Endothelial cell of umbilical vein (primary cell): ENCODE measurements around the gene TMEM108. TPM values are rescaled to one million over a fixed set of nuclear protein-coding genes. Genes with fewer than 3 reads are reported as not detected.

Experiments
- BruUV-seq: library from RNA; stranded (reverse); fragments of 400-500 nt; replicated peaks from 2 replicates; lab custom pipeline; 2021; lab: Mats Ljungman, UMichigan
- CTCF ChIA-PET: fragments of 300-600, 350-600 bp; sonication (Branson Sonifier 250); formaldehyde crosslinking; loops from one replicate; lab custom pipeline; 2021; ENCODE audit warnings: antibody characterized with exemption, inconsistent platforms; lab: Charles Lee
- POLR2A ChIA-PET: fragments of 300-600, 350-600 bp; sonication (Branson Sonifier 250); formaldehyde crosslinking; loops from one replicate; lab custom pipeline; 2021; ENCODE audit warnings: antibody characterized with exemption, inconsistent platforms; lab: Charles Lee
- DNase-seq: peaks from one replicate; pipeline ENCODE4 v3.0.0-alpha.2; 2011; ENCODE audit warnings: low read depth, low spot score
- FAIRE-seq: peaks from 2 replicates; lab custom pipeline; 2011; peaks lifted over from hg19 to GRCh38; lab: Jason Lieb, UNC
- H2AFZ ChIP-seq: 2 replicates; pipeline ENCODE4 v1.6.0; 2012; ENCODE audit warnings: low read depth, low read length, control low read depth, inconsistent platforms
- H3K27ac ChIP-seq: 2 replicates; pipeline ENCODE4 v1.5.1; 2011; ENCODE audit warnings: low read depth, mild to moderate bottlenecking, control low read depth, low read length, moderate library complexity; ENCODE audit not compliant: insufficient read depth
- H3K27me3 ChIP-seq, 2 experiments: 2 replicates each; pipeline versions ENCODE4 v1.6.0 to v1.6.1; 2011; ENCODE audit warnings: low read length in 2 of 2, mixed read lengths in 1 of 2; ENCODE audit not compliant: control insufficient read depth in 2 of 2, insufficient read depth in 2 of 2
- H3K36me3 ChIP-seq, 2 experiments: 2 replicates in 1 of 2; 3 replicates in 1 of 2; pipeline ENCODE4 v1.5.1; 2011; ENCODE audit warnings: low read length in 2 of 2, mild to moderate bottlenecking in 1 of 2, moderate library complexity in 1 of 2; ENCODE audit not compliant: control insufficient read depth in 2 of 2, insufficient read depth in 2 of 2; ENCODE audit errors: extremely low read depth in 1 of 2
- H3K4me1 ChIP-seq: 3 replicates; pipeline ENCODE4 v1.5.1; 2011; ENCODE audit warnings: mild to moderate bottlenecking, low read length; ENCODE audit not compliant: control insufficient read depth, insufficient read depth; ENCODE audit errors: extremely low read depth
- H3K4me2 ChIP-seq: 2 replicates; pipeline ENCODE4 v1.6.1; 2011; ENCODE audit warnings: low read length, control low read depth, mixed read lengths; ENCODE audit not compliant: insufficient read depth
- H3K4me3 ChIP-seq, 3 experiments: fragments of 200-600 bp in 1 of 3; sonication (generic), shearing (Covaris generic) in 1 of 3; replicated peaks in 1 of 3; 2 replicates each; pipeline ENCODE4 v1.5.1; 2011 to 2016; ENCODE audit warnings: control low read depth in 3 of 3, low read length in 3 of 3, mild to moderate bottlenecking in 2 of 3, inconsistent platforms in 1 of 3, low read depth in 1 of 3, moderate library complexity in 1 of 3; ENCODE audit not compliant: insufficient read depth in 1 of 3
- H3K79me2 ChIP-seq: 2 replicates; pipeline ENCODE4 v1.6.0; 2012; ENCODE audit warnings: low read length, inconsistent platforms; ENCODE audit not compliant: control insufficient read depth, insufficient read depth
- H3K9ac ChIP-seq: replicated peaks from 2 replicates; pipeline ENCODE3; 2011; ENCODE audit warnings: low read length, control low read depth; ENCODE audit not compliant: insufficient read depth; ENCODE audit errors: extremely low read depth
- H3K9me1 ChIP-seq: replicated peaks from 3 replicates; pipeline ENCODE4 v1.6.0; 2011; ENCODE audit warnings: mild to moderate bottlenecking, low read length; ENCODE audit not compliant: control insufficient read depth, insufficient read depth; ENCODE audit errors: extremely low read depth
- H3K9me3 ChIP-seq: replicated peaks from 2 replicates; pipeline ENCODE4 v1.5.1; 2012; ENCODE audit warnings: low read length, inconsistent platforms; ENCODE audit not compliant: control insufficient read depth, insufficient read depth
- H4K20me1 ChIP-seq: replicated peaks from 2 replicates; pipeline ENCODE3; 2011; ENCODE audit warnings: mild to moderate bottlenecking, low read length; ENCODE audit not compliant: control insufficient read depth, insufficient read depth; ENCODE audit errors: extremely low read depth
- CTCF ChIP-seq, 2 donors: IDR thresholded peaks; 1 replicate in 1 of 2; 2 replicates in 1 of 2; pipeline ENCODE4 v1.5.1; 2011; ENCODE audit warnings: low read length in 2 of 2, mild to moderate bottlenecking in 2 of 2, moderate library complexity in 2 of 2, control low read depth in 1 of 2, inconsistent platforms in 1 of 2, low read depth in 1 of 2; ENCODE audit not compliant: insufficient read depth in 1 of 2; ENCODE audit errors: extremely low read depth in 1 of 2
- EZH2 ChIP-seq: IDR thresholded peaks from 2 replicates; pipeline ENCODE4 v1.6.1; 2012; ENCODE audit warnings: borderline replicate concordance, low read depth, mild to moderate bottlenecking, moderate library complexity, low read length, inconsistent platforms; ENCODE audit not compliant: severe bottlenecking
- GATA2 ChIP-seq: IDR thresholded peaks from 2 replicates; pipeline ENCODE4 v1.7.0; 2011; ENCODE audit warnings: low read depth, mild to moderate bottlenecking, moderate library complexity, mixed read lengths, low read length; ENCODE audit not compliant: insufficient read length, insufficient read depth
- MYC ChIP-seq: IDR thresholded peaks from one replicate; pipeline ENCODE4 v1.6.1; 2011; ENCODE audit warnings: mild to moderate bottlenecking, low read depth, low read length
- POLR2A ChIP-seq: IDR thresholded peaks from 2 replicates; pipeline ENCODE4 v1.6.1; 2012; ENCODE audit warnings: low read depth, mild to moderate bottlenecking, control low read depth, low read length
- POLR2AphosphoS5 ChIP-seq: IDR thresholded peaks from 2 replicates; pipeline ENCODE4 v1.6.1; 2012; ENCODE audit warnings: low read depth, mild to moderate bottlenecking, control low read depth, low read length, moderate library complexity; ENCODE audit not compliant: insufficient read depth
- dilution Hi-C: fragments of 300-500 bp; cut with MboI; formaldehyde crosslinking; loops from one replicate; pipeline ENCODE4 v1.15.0; 2019; ENCODE audit warnings: low sequenced_read_pairs; ENCODE audit not compliant: extremely low pct_ligation_motif_present
- intact Hi-C: fragments of 100-400 bp; cut with micrococcal nuclease; formaldehyde crosslinking; loops from one replicate; pipeline ENCODE4 v1.10.0; 2022
- polyA plus RNA-seq, 4 experiments: library from polyadenylated mRNA; depleted of rRNA in 3 of 4; stranded (reverse) in 3 of 4; unstranded in 1 of 4; fragments of >200 nt; gene quantifications; 2 replicates each; pipeline versions ENCODE4 v1.2.1 to v1.2.3, GENCODE V29; 2011 to 2012; ENCODE audit warnings: missing spikeins in 1 of 4
- total RNA-seq: library from RNA; stranded (reverse); gene quantifications from 2 replicates; pipeline ENCODE4 v1.2.3, GENCODE V29; 2021
- TF ChIP-seq, protein P1 (sequence below): IDR thresholded peaks from 2 replicates; pipeline ENCODE4 v1.6.1; 2011; ENCODE audit not compliant: insufficient read depth, insufficient read length

TMEM108 gene
- total and polyA plus RNA-seq, 2 donors (not counting 3 experiments of a cell fraction or from before 2014, with no cell fraction given), result 0.40 to 1.1 TPM

- intact Hi-C loops, result loop anchor here (1.0 kb wide), 2 partner anchors 336 to 651 kb away; no protein-coding TSS in a partner anchor
- no peaks in the 10 kb centered on the region for H3K9me1 ChIP-seq
- no peak overlapping the region for H2AFZ ChIP-seq
- ChIA-PET CTCF (interaction anchor here (0.6 to 19.2 kb wide), 6 partner anchors 10 to 646 kb away, joined by 3 to 528 read pairs (median 5); no protein-coding TSS in a partner anchor), POLR2A (no interaction called here)
- H3K4me2 ChIP-seq, result no peak overlapping the region
- no peaks in the 10 kb centered on the region for H3K36me3 ChIP-seq
- no TSS peak for BruUV-seq
- H3K79me2 ChIP-seq, result no peaks in the 10 kb centered on the region
- H3K27ac ChIP-seq, result no peak overlapping the region
- dilution Hi-C loops, result no loop called here
- H3K4me3 ChIP-seq, result no peak overlapping the region
- TF ChIP-seq CTCF (IDR thresholded peaks at IDR 0.05; ENCODE audit: extremely low read depth in 1 of 2, insufficient read depth in 1 of 2, low read depth in 1 of 2, low read length in 2 of 2) (peak; percentile 39 to 41), EZH2 (no peak)
- no peak overlapping the region for H3K9ac ChIP-seq
- H4K20me1 ChIP-seq, result no peaks in the 10 kb centered on the region
- H3K9me3 ChIP-seq, result no peaks in the 10 kb centered on the region
- no peaks in the 10 kb centered on the region for H3K27me3 ChIP-seq
- FAIRE-seq (peak; percentile 90), DNase-seq (peak; percentile 52)
- H3K4me1 ChIP-seq, result no peaks in the 10 kb centered on the region
Measured at GRCh38 chr3:133377396-133377795, 339.2 kb downstream of the TMEM108 start.

- TF ChIP-seq GATA2 (no peak), POLR2AphosphoS5 (no peak), MYC (no peak), POLR2A (no peak), CTCF (IDR thresholded peaks at IDR 0.05; ENCODE audit: extremely low read depth in 1 of 2, insufficient read depth in 1 of 2, low read depth in 1 of 2, low read length in 2 of 2) (no peak), EZH2 (no peak)
- TF ChIP-seq, protein P1, sequence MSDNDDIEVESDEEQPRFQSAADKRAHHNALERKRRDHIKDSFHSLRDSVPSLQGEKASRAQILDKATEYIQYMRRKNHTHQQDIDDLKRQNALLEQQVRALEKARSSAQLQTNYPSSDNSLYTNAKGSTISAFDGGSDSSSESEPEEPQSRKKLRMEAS, result no peak
- H3K27me3 ChIP-seq, result no peaks in the 10 kb centered on the region
- no peaks in the 10 kb centered on the region for H3K9me3 ChIP-seq
- ChIA-PET CTCF (interaction anchor here (1.1 to 19.2 kb wide), 3 partner anchors 338 to 654 kb away, joined by 3 to 528 read pairs (median 135); no protein-coding TSS in a partner anchor), POLR2A (no interaction called here)
- H3K4me2 ChIP-seq, result no peak overlapping the region
- FAIRE-seq (no peak), DNase-seq (no peak)
- intact Hi-C loops, result loop anchor here (5.0 kb wide), 1 partner anchor 208 kb away; no protein-coding TSS in a partner anchor
- H3K27ac ChIP-seq, result no peak overlapping the region
- no peaks in the 10 kb centered on the region for H3K79me2 ChIP-seq
- dilution Hi-C loops, result no loop called here
- H2AFZ ChIP-seq, result no peak overlapping the region
- H3K36me3 ChIP-seq, result no peaks in the 10 kb centered on the region
- H3K4me3 ChIP-seq, result no peak overlapping the region
- no peaks in the 10 kb centered on the region for H3K9me1 ChIP-seq
- H4K20me1 ChIP-seq, result no peaks in the 10 kb centered on the region
- H3K4me1 ChIP-seq, result peaks cover 8% of the 10 kb centered on the region
- no TSS peak for BruUV-seq
- H3K9ac ChIP-seq, result no peak overlapping the region
Measured at GRCh38 chr3:133379926-133380325, 341.7 kb downstream of the TMEM108 start.
